IPS-18c (cell line): Measurements from ENCODE around the gene SRCIN1.
"Not testable (repeated sequence)": the region's sequence is repeated elsewhere in the genome, so short reads cannot be mapped to it uniquely, and the experiment has no call there.

Experiments
- H3K4me3 ChIP-seq: 2 replicates; pipeline ENCODE4 v1.7.0; 2013; ENCODE audit warnings: low read depth, mild to moderate bottlenecking, low read length, moderate library complexity; ENCODE audit not compliant: insufficient read depth
- H3K9me3 ChIP-seq: one replicate; pipeline ENCODE4 v1.6.1; 2013; ENCODE audit warnings: mild to moderate bottlenecking, low read length, moderate library complexity; ENCODE audit not compliant: control insufficient read depth, insufficient read depth

SRCIN1 gene

DNA sequence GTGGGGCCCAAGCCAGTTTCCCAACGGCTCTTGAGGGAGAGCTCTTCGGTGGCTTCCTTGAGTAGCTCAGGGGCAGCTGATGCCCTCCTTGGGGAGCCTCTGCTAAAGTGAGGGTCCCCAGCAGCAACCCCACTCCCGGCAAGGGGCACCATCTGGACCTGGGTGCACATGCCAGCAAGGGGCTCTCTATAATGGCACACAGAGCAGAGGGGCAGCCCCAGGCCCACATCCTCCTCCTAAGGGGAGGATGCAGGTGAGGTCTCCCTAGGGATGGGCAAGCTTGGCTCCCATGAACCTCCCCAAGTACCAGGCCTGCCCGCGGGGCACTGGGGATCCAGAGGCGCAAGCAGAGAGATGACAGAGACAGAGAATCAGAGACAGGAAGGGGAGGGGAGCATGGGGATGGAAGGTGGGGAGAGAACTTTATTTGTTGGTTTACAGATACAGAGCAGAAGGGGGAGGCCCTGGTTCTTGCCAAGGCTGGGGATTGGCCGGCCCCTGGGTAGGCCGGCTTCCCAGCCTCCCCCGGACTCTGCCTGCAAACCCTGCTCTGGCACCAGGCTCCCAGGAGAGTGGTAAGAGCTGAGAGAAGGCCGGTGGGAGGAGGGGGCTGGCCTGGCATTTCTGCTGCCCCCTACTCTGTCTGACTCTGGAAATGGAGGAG, 61.4 kb downstream of the SRCIN1 start:
- H3K9me3 ChIP-seq, result no peaks in the 10 kb centered on the region
- H3K4me3 ChIP-seq, result no peak overlapping the region

DNA sequence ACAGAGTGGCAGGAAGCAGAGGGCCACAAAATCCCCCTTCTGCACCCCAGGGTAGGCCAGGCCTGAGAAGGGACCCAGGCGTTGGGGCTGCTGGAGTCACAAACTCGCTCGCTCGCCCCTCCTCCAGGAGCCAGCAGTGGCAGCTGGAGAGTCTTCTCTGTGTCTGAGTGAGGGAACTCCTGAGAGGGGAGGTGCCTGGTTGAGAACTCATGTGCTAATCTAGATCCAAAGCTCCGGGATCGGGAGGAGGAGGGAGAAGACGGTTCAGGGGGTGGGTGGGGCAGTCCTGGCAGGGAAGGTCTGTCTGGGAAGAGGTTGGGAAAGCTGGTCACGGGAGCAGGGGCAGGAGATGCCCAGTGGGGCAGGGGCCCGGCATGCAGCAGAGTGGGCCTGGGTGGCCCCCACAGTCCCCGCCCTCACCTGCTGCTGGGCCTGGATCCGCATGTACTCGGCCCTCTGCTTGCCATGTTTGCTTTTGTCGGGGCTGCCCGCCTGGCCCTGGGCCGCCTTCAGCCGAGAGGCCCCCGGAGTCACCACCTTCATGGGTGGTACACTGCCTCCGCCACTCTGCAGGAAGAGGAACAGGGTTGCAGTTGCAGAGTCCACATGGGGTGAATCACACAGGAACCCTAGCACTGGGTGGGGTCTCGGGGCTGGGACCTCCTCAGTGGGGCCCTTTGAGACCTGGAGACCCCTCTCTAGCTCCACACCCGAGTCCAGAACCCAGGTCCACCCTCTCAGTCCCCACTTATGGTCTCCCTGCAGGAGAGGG, 62.2 kb downstream of the SRCIN1 start:
- Histone ChIP-seq H3K4me3 (no peak overlapping the region), H3K9me3 (no peaks in the 10 kb centered on the region)

DNA sequence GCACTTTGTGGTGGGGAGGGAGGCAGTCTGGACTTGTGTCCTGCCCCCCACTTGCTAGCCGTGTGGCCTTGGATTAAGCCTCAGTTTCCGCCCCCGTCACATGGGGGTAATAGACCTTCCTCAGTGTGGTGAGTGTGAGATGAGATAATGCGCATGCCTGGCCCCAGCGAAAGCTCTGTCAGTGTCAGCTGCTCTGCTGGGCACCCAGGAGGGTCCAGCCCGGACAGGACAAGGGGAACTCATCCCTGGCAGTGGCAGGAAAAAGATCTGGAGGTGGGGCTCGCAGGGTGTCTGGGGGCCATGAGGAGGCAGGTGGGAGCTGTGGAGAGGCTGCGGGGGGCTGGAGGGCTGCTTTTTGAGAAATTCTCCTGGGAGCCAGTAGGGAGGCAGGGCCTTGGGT, 63.5 kb downstream of the SRCIN1 start:
- Histone ChIP-seq H3K9me3 (no peaks in the 10 kb centered on the region), H3K4me3 (no peak overlapping the region)

DNA sequence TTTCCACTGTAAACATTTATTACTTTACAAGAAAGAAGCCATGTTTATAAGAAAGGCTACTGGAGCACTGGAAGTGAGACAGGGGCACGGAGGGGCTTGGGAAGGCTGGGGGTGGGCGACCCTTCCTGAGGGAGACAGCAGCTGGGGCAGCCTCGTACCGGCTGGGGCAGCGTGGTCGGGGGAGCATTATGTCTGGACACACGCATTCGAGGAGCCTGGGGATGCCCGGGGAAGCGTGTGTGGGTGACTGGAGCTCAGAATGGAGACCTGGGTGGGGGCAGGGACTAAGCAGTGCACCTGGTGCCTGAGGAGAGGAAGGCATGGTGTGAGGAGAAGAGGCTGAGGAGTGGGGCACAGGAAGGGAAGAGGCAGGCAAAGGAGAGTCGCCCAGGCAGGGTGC, 64.5 kb downstream of the SRCIN1 start:
- Histone ChIP-seq H3K9me3 (no peaks in the 10 kb centered on the region), H3K4me3 (no peak overlapping the region)

DNA sequence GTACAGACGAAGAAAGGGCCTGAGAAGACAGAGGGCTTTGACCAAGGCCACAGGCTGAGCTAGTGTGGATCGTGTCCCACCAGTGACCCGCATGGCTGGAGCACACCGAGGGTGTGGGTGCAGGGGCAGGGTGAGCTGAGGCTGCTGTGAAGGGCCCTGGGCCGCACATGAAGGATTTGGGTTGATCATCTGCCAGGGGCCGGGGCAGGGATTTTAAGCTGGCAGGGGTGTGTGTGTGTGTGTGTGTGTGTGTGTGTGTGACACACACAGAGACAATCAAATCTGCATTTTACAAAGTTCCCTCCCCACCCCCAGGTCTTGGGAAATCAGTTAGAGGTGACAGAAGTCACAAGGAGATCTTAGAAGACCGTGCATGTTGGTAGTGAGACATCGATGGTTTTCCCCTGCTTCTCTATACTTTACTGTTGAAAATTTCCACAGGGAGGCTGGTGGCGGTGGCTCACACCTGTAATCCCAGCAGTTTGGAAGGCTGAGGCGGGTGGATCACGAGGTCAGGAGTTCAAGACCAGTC, 65.2 kb downstream of the SRCIN1 start:
- Histone ChIP-seq H3K4me3 (no peak overlapping the region), H3K9me3 (no peaks in the 10 kb centered on the region)

DNA sequence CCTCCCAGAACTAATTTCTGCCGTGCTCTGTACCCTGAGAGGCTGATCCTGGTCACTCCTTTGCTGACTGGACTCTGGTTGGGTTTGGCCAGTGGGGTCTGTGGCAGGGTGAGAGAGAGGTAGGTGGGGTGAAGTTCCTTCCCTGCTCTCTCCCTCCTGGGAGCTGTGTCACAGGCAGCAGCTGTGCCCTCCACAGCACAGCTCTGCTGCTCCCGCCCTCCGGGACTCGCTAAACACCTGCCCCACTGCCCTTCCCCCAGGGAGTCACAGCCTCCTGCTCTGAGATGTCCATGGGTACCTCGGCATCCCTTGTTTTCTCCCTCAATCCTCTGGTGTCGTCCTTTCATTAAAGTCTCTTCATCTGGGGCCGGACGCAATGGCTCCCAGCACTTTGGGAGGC, 66.4 kb downstream of the SRCIN1 start:
- H3K4me3 ChIP-seq, result no peak overlapping the region
- no peaks in the 10 kb centered on the region for H3K9me3 ChIP-seq

DNA sequence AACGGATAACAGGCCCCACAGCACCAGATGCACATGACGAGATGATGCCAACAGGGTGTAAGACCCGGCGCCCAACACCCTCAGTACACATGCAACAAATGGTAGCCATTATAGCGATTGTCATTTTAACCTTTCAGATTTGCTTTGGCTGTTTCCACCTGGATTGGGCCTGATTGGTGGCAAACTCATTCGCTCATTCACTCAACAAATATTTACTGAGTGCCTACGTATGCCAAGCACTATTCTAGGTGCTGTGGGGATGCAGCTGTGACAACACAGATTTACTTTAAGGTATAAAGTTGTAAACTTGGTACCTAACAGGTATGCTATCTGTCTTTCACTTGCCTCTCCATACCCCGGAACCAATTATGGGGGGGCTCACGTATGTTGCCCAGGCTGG, 66.8 kb downstream of the SRCIN1 start:
- Histone ChIP-seq H3K4me3 (no peak overlapping the region), H3K9me3 (no peaks in the 10 kb centered on the region)

DNA sequence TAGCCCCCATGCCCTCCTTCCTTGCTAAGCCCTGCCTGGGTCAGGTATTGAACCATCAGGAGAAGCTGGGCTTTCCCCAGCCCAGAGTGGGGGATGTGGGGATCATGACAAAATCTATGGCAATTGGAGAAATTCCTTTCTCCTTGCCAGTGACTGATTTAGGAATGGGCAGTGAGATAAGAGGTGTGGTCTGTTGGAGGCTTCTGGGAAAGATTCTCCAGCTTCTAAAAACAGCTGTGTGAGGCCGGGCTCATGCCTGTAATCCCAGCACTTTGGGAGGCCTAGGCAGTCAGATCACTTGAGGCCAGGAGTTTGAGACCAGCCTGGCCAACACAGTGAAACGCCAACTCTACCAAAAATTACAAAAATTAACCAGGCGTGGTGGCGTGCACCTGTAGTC, 69.1 kb downstream of the SRCIN1 start:
- Histone ChIP-seq H3K4me3 (no peak overlapping the region), H3K9me3 (no peaks in the 10 kb centered on the region)

DNA sequence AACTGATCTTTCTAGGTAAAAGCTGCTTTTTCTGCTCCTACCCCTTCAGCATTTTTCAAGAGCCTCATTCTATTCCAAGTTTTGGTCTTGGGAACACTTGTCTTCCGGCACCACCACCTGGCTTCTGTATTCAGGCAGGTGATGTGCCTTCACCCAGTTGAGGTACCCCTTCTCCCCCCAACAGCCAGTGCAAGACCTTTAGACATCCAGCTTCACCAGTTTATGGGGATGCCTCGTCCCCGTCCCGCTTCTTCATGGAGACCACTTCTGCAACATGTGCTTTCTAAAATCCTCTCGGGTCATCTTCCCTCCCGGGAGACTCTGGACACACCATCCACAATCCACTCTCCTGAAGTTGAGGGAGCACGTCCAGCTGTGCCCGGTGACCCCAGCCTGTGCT, 69.9 kb downstream of the SRCIN1 start:
- Histone ChIP-seq H3K9me3 (no peaks in the 10 kb centered on the region), H3K4me3 (no peak overlapping the region)

DNA sequence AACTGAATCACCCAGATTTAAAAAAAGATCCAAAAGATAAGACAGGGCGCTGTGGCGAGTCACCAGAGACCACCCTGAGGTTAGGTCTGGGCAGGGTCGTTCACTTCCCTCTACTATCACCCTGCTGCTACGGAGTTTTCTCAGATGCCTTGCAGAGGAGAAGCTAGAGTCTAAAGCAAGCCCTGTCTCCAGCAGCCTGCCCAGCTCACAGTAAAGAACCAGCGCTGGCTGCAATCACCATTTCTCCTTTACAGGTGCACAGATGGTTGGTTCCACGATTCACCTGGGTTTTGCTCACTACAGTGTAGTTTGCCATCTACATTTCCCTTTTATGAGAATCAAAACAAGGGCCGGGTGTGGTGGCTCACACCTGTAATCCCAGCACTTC, 71.3 kb downstream of the SRCIN1 start:
- Histone ChIP-seq H3K4me3 (no peak overlapping the region), H3K9me3 (no peaks in the 10 kb centered on the region)

DNA sequence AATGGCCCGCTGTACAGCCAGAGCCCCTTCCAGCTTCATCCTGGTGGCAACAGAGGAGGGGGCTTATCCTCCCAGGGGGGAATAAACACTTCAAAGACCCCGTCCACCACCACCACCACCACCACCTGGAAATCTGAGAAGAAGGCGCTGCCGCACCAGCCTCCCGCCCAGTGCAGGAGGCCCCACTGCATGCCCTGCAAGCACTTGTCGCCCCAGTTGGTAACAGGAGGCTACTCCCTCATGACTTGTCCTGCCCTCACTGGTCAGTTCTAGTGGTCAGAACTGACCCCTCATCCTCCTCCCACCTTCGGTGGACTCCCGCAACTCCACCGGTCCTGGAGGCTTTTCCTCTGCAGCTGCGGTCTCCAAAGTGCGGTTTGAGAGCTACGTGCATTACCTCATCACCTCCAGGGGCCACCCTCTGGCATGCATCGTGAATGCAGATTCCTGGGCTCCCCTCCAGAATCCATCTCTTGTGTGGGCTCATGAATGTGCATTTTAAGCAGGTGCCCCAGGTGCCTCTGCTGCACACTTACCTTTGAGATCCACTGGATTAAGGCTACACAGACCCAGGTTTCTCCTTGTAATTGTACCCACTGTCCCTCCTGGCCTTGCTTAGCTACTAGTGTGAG, 71.8 kb downstream of the SRCIN1 start:
- H3K4me3 ChIP-seq, result no peak overlapping the region
- no peaks in the 10 kb centered on the region for H3K9me3 ChIP-seq

DNA sequence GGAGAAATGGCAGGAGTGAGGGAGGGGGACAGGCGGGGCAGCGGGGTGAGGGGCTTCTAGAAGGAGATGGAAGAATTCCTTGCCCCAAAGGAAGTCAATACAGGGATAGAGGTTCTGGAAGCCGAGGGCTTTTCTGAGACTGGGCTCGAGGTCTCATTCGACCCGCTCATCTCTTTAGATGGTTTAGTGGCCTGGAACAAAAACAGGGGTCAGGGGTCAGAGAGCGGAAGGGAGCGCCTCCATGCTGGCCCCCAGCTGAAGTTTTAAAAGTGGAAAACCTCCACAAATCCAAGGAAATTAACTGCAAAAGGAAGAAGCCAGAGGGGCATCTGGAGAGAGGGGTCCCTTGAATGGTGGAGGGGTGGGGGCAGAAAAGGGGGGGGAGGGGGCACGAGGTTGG, 72.5 kb downstream of the SRCIN1 start:
- no peaks in the 10 kb centered on the region for H3K9me3 ChIP-seq
- no peak overlapping the region for H3K4me3 ChIP-seq

DNA sequence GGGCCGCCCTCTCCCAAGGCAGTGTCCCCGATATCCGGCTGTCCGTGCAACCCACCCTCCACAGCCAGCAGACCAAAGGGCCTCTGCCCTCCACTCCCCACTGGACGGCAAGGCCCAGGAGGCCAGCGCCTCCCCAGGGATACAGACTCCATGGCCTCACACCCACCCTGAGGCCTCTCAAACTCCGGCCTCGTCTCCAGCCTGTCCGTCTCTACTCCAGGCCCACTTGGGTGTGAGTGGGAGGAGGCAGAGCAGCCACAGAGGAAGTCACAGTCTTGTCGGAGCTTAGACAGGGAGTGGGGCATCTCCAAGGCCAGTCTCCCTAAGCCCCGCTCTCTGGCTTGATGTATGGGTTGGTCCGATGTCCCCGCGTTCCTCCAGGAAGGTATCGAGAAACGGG, 73.3 kb downstream of the SRCIN1 start:
- H3K9me3 ChIP-seq, result no peaks in the 10 kb centered on the region
- no peak overlapping the region for H3K4me3 ChIP-seq

DNA sequence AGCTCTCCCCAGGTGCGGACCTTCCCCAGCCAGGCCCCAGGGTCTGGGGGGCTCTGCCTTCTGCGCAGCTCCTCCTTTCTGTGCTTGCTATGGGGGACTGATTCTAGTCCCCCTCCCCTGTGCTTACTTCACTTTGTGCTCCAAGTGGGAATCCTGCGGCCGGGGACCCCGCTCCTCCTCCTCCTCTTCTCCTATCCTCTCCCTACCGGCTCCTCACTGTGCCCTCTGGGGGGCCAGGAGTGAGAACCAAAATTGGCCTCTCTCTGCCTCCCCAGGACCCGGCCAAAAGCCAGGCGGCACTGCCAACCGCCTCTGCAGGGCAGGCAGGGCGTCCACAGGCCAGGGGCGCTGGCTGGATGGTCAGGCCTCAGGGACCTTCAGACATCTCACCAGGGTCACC, 74.0 kb downstream of the SRCIN1 start:
- not testable (repeated sequence) for H3K4me3 ChIP-seq

DNA sequence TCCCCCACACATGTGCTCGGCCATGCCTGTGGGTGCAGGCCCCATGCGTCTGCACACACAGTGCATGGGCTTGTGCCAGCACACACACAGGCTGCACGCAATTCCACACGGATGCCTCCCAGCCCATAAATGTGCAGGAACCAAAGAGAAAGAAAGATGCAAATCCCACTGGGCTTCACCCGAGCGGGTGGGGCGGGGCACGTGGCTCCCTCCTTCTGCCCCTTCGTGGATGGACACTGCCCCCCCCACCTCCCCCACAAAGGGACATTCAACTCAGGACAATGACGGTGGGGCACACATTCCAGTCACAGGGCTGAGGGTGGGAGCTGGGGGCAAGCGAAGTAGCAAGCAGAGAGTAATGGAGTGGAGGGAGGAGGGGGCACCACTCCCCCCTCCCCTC, 74.9 kb downstream of the SRCIN1 start:
- H3K9me3 ChIP-seq, H3K4me3 ChIP-seq: not testable (repeated sequence)

More for the DNA sequence above, 74.0 kb downstream of the SRCIN1 start:
- not testable (repeated sequence) for H3K9me3 ChIP-seq

DNA sequence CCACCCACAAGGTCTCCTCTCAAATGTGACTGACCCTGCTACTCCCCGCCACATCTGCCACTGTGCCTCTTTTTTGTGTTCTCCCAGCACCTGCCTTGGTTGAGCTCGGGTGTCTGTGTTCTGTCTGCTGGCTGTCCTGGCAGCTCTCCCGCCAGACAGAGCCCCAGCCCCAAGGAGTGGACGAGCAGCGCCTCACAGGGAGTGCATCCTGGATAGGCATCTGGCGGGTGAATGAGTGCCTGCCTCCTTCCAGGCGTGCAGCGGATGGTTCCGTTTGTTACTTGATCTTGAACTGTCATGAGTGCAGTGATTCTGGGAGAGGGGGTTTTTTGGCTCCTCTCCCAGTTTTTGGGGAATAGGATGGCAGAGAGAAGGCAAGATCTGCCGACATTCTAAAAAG, 77.6 kb downstream of the SRCIN1 start:
- H3K4me3 ChIP-seq, H3K9me3 ChIP-seq: not testable (repeated sequence)

DNA sequence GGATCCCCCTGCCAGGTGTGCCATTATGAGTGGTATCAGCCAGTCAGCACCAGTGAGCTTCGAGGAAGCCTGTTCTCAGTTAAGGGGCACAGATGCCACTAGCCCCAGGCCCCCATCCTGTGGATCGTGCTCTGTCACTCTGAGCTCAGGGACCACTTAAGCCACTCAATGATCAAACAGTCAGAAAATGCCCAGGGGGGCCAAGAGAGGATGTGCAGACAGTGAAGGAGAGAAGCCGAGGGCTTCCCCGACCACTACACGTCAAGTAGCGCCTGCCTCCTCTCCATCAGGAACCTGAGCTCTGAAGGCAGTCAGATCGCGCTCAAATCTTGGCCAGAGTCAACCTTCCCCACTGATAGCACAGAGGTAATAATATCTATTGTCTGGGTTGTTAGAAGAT, 79.2 kb downstream of the SRCIN1 start:
- not testable (repeated sequence) for H3K9me3 ChIP-seq

DNA sequence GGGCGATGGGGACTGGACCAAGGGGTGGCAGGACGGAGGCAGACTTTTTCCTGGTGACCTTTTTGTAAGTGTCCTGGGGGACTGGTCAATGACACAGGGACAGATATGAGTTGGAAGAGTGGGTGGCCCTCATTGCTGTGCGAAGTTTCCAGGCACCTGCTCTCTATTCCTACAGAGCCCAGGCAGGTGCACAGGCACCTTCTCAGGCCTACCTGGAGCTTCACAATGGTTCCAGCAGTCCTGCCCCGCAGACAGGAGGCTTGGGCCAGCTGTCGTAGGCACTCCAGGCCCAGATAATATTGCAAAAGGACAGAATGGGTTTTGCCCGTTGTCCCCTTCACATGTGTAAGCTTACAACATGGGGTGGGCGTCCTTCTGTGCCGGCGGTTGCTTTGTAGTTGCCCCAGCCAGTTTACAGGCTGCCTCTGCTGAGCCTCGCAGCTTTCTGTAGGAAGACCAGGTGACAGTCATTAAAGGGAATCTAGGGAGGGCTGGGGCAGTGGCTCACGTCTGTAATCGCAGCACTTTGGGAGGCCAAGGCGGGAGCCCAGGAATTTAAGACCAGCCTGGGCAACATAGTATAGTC, 93.2 kb downstream of the SRCIN1 start:
- H3K9me3 ChIP-seq, result no peaks in the 10 kb centered on the region
- H3K4me3 ChIP-seq, result no peak overlapping the region

More for the DNA sequence above, 79.2 kb downstream of the SRCIN1 start:
- H3K4me3 ChIP-seq, result not testable (repeated sequence)
